GM19455 (cell line): ENCODE results near the gene CAP1.
"Not testable (repeated sequence)": the region's sequence is repeated elsewhere in the genome, so short reads cannot be mapped to it uniquely, and the experiment has no call there.

Experiments used
- ATAC-seq: cut with Tn5 transposase; IDR thresholded peaks from one replicate; pipeline ENCODE4 v1.9.1; 2021; ENCODE audit not compliant: unreplicated experiment

The CAP1 gene, protein sequence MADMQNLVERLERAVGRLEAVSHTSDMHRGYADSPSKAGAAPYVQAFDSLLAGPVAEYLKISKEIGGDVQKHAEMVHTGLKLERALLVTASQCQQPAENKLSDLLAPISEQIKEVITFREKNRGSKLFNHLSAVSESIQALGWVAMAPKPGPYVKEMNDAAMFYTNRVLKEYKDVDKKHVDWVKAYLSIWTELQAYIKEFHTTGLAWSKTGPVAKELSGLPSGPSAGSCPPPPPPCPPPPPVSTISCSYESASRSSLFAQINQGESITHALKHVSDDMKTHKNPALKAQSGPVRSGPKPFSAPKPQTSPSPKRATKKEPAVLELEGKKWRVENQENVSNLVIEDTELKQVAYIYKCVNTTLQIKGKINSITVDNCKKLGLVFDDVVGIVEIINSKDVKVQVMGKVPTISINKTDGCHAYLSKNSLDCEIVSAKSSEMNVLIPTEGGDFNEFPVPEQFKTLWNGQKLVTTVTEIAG

DNA sequence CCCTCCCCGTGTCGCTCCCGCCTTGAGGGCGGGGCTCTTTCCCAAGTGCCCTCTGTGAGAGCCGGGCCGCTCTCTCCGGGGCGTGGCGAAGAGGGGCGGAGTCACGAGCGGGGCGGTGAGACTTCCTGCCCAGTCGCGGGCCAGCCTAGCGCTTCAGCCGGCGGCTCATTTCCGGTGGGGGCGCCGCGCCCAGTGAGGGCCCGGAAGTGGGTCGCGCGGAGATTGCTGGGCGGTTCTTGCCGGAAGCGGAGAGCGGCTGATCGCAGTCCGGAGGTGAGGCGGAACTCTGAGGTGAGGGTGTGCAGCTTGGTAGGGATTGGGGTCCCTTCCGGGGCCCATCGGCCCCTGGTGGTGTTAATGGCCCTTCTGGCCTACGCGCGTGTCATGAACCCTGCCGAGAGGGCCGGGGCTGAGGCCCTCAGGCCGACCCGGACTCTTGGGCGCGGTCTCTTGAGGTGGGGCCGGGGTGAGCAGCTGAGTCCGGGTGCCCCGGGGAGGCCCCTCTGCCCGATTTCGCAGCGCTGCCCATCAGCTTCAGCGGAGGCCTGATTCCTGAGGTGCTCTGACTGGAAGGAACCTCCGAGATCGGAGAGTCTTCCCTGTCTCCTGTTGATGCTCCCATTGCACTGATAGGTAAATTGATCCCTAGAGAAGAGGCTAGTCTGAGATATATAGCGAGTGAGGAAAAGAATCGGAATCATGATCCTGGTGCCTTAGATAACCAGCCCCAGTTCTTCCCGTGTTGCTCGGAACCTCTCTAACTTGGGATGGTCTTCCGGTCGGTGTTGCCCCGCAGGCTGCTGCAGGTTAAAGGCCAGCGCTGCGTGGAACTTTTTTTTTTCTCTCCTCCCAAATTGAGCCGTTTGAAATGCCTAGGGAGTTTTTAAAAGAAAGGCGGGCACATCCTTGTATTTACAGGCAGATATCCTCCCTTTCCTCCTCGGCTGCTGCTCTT, at the start of gene CAP1:
Gene CAP1, plus strand, starts transcription at position 219 of the 955 bp plus-strand sequence. CDS start 18,618 bp downstream, outside the sequence.
- peak; percentile 81 for ATAC-seq

DNA sequence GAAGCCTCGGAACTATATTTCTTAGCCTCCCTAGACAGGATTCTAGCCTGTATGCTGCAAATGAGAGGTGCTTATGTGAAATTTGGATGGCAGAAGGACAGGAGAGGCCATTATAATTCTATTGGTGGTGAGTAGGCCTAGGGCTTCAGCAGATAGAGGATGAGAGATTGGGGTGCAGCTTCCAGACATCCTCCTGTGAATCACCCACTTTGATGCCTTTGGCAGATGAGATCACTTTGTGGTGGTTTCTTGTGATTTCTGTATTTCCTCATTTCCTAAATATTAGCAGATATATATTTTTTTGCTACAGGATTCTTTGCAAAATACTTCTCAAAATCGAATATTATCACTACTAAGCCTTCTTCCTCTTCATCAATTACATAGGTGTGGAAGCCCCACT, 48.3 kb upstream of the CAP1 start:
- ATAC-seq: no peak

DNA sequence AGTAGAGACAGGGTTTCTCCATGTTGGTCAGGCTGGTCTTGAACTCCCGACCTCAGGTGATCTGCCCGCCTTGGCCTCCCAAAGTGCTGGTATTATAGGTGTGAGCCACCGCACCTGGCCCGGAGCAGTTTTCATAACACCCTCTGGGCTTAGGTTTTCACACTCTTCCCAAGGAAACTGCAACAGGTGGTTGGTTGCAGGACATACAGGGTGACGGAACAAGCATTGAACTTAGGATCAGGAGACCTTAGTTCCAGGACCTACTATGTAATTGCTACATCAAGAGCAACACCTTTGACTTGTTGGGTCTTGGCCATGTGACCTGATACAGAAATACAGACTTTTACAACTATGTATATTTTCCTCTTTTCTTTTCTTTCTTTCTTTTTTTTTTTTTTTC, 47.6 kb upstream of the CAP1 start:
- ATAC-seq: no peak

DNA sequence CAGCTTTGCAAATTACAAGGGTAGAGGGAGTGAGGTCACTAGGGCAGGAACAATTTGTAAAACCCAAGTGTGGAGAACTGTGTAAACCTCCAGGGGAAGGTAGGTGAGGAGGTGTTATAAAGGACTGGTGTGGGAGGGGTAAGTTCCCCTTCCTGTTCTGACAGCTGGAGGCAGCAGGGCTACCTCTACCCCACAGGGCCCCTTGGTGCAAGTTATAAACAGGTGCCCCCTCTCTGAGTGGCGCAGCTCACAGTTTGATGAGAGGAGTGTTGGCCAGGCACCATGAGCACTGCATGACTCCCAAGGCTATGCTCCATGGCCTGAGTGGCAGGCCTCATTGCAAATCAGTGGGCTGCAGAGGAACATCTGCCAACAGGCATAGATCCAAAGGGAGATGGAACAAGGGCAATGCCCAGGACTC, 44.5 kb upstream of the CAP1 start:
- peak; percentile 71 for ATAC-seq

DNA sequence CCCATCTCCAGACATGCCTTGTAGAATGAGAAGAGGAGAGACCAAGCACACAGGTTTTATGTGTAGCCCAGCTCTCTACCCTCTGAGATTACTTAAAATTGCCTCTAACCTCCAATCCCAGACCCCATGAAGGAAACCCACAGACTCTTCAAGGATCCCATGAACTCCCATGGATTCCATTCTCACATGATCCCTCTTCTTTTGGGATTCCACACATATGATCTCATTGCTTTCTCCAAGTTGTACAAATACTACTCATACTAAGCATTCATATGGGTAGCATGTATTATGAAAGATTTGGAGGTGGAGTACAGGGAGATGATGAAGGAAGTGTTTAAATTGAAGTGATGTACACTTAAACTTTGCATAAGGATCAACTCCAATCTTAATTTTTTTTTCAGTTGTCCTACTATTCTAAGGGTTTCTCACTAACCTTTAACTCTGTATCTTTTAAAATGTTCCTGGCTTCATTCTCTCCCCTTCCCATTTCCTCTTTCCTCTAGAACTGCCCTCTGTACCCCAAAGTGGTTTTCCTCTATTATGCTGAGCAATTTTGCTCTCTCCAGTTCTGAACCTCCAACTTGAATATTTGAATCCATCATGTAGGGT, 44.0 kb upstream of the CAP1 start:
- ATAC-seq: no peak

DNA sequence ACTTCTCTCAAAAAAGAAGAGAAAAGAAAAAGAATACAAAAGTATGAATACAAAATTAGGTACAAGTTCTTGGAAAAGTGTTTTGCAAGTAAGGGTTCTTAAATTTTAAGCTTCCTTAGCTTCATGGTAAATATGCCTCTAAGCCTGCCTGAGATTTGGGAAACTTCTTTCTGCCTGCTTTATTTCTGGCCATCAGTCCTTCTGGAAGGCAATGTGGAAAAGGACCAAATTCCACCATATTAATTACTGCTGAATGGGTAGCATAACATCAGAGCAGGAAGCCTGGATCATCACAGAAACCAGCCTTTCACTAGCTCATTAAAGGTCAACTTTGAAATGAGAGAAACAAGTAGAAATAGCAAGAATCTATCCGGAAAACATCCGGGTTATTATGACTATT, 39.1 kb upstream of the CAP1 start:
- no peak for ATAC-seq

DNA sequence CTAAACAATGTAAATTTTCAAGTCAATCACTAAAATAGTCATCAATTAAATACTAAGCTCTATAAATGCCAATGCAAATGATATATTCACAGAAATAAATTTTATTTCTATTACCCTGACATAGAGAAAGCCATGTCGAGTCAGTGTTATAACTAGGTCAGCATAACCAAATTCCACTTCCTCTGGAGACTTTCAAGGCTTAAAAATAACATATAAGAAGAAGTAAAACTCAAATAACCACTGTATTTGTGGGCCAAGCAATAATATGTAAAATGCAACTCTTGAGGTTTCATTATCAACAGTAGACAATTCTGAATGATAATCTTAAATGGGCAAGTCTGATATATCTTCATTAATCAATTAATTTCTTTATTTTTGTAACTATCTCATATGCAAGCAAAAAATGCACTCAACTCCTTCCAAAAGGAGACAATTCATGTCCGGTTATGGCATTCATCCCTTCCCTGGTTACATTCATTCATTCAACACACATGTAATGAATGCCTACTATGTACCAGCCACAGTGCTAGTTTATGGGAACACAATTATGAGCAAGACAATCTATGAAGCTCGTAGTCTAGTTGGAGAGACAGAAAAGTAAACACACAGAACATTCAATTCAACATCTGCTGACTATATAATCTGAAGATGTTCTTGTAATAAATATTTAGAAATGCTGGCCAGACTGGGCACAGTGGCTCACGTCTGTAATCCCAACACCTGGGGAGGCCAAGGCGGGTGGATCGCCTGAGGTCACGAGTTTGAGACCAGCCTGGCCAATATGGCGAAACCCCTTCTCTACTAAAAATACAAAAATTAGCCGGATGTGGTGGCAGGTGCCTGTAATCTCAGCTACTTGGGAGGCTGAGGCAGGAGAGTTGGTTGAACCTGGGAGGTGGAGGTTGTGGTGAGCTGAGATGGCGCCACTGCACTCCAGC, 37.1 kb upstream of the CAP1 start:
- peak; percentile 76 for ATAC-seq

DNA sequence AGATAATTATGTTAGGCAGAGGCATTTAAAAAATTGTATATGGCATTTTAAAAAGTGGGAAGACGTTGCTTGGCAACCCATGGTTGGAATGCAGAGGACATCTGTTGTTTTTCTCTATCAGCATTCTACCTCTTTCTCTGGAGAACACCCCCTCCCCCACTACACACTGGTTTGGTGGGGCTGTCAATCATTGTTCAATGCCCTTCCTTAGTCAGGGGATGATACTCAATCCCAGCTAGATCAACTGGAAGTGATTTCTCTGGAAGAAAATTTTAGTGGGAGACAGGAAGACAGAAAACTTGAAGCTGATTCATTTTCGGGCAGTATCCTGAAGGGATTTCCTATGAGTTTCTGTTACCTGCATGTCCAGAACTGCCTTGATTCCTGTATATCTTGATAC, 35.7 kb upstream of the CAP1 start:
- ATAC-seq: no peak

DNA sequence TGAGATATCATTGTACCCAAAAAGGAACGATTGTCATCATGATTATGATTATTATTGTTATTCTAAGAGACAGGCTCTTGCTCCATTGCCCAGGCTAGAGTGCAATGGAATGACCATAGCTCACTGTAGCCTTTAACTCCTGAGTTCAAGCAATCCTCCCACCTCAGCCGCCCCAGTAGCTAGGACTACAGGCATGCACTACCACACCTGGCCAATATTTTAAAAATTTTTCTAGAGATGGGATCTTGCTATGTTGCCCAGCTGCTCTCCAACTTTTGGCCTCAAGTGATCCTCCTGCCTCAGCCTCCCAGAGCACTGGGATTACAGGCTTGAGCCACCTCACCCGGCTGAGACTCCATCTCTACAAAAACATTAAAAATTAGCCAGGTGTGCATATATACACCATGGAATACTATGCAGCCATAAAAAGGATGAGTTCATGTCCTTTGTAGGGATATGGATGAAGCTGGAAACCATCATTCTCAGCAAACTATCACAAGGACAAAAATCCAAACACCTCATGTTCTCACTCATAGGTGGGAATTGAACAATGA, 33.0 kb upstream of the CAP1 start:
- ATAC-seq: not testable (repeated sequence)

DNA sequence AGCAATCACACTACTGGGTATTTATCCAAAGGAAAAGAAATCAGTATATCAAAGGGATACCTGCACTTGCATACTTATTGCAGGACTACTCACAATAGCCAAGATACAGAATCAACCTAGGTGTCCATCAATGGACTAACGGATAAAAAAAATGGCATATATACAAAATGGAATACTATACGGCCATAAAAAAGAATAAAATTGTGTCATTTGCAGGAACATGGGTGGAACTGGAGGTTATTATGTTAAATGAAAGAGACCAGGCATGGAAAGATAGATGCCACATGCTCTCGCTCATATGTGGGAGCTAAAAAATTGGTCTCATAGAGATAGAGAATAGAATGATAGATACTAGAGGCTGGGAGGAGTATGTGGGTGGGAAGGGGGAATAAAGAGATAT, 29.3 kb upstream of the CAP1 start:
- no peak for ATAC-seq

DNA sequence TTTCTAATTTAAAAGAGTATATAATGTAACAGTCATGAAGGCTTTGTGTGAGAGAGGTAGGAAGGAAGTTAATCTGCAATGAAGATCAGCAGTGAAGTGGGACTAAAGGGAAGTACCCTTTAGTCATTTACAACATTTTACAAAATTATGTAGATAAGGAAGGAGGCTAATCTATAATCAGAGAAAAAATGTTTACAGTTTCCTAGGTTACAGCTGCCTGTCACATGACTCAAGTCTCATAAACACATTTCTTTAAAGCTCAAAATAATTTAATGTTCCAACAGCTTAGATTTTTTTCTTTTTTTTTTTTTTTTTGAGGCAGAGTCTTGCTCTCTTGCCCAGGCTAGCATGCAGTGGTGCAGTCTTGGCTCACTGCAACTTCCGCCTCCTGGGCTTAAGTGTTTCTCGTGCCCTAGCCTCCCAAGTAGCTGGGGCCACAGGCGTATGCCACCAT, 26.2 kb upstream of the CAP1 start:
- ATAC-seq: no peak

DNA sequence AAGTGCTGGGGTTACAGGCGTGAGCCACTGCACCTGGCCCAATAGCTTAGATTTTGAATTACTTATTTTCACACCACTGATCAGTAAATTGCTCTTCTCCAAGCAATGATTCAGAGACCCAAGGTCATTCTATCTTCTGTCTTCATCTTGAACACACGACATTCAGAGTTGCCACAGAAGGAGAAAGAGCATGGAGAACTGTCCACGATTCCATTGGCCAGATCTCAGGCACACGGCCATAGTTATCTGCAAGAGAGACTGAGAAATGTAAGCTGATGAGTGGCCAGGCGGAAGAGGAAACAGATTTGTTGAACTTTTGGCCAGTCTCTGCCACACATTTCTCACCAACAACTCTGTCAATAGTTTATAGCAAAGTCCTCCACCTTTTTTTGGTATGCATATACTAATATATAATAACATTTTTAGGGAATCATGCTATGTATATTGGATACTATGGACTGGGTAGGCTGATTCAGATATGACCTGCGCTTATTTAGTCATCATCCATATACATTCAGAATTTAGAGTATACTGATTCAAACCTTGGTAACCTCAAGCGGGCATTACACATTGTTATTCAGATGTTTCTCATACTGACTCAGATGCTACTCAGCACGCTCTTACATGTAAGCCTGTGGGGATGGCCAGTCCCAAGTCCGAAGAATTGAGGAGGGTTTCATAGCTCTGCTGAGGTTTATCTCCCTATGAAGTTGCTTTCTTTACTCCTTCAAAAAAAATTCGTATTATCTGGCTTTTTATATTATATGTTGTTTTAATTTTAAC, 25.5 kb upstream of the CAP1 start:
- no peak for ATAC-seq

DNA sequence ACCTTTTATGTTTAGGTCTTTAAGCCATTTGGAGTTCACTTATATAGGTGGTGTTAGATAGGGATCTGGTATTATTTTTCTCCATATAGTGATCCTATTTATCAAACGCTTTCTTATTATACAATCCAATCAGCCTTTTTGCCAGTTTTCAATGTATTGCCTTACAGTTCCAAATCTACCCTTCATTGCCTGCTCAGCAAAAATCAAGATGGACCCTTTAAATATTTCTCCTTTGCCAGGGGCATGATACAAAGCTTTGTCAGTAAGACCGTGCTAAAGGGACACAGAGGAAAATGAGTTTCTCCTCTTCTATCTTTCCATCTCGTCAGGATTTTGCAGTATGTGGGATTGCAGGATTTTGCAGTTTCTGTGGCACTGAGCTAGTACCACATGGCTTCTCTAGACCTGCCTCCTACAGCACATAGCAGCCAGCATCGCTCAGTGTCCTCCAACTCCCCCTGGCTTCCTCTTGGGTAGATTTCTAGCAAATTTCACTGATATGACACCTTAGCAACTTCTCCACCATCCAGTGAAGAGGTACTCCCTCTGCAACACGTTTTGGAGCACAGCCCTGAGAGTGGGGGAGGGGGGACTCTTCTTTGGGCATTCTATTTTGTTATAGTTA, 22.5 kb upstream of the CAP1 start:
- ATAC-seq: no peak

DNA sequence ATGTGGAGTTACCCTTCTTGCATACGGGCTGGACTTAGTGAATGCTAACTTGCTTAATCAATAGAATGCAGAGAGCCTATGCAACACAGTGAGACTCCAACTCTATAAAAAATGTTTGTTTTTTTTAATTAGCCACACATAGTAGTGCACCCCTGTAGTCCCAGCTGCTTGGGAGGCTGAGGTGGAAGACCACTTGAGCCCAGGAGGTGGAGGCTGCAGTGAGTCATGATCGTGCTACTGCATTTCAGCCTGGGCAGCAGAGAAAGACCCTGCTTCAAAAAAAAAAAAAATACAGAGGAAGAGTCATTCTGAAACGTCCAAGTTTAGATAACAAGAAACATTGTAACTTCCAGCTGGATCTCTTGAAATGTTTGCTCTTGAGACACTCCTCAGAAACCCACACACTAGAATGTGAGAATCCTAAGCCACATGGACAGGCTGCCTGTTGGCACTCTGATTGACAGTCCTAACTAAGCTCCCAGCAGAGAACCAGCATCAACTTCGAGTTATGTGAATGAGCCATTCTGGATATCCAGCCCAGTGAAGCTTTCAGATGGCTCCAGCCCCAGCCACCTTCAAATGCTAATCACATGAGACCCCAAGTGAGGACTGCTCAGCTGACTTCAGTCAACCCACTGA, 20.0 kb upstream of the CAP1 start:
- no peak for ATAC-seq

DNA sequence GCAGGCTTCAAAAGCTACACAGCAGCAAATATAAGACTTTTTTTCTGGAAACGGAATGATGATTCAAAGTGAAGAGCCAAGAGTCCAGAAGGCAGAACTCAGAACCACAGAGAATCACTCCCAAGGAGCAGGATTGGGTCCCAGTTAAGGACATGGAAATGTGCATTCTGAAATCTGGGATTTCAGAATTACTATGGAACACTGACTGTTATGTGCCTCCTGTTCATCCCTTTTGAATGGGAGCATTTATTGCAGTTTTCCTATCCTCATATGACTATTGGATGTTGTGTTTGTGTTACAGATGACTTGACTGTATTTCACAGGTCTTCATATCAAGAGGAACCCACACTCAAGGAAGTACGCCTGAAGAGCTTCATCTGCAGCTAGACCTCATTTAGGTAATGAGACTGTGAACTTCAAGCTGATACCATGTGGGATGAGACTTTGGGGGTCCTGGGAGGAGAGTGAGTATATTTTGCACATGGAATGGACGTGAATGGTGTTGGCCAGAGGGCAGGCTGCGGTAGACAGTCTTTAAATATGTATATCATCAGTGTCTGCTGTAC, 17.1 kb upstream of the CAP1 start:
- ATAC-seq: no peak

DNA sequence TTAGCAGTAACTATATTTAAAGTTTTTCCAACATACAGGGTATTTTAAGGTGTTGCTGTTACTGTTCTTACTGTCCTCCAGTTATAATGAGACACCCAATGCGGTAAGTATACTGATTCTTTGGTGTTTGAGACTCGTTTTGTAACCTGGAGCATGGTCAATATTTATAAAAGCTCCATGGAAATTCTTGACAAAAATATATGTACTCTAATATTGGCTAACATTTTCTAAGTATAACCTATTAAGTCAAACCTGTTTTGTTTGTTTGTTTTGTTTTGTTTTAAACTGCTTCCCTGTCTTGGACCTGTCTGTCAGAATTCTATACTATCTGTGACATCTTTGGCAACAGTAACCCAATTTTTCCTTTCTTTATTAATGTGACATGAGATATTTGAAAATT, 15.9 kb upstream of the CAP1 start:
- ATAC-seq: no peak

DNA sequence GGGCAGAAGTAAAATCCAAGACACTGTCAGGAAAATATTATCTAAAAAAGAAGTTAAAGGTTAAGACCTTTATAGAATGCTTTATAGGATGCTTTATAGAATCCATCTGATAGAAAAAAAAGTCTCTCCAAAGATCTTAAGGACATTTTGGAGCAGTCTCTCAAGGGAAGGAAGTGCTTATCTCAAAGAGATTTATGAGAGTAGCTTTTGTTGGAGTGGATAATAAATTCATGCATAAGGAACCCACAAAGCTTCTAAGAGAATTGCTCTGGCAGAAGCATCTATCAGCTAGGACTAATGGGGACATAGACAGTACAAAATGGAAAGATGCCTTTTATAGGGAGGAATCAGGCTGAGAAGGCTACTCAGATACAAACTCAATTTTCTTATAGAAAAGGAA, 12.9 kb upstream of the CAP1 start:
- no peak for ATAC-seq

DNA sequence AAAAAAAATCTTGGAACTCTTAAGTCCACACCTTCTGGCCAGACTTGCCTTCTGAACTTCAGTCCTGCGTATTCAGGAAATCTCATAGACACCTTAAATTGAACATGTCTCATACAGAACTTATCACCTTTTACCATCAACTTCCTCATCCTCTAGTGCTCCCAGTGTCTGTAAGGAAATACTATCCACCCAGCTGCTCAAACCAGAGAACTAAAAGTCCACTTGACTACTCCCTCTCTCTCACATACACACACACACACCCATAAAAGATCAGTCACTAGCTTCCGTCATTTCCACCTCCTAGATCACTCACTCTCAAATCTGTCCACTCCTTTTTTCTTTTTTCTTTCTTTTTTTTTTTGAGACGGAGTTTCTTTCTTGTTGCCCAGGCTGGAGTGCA, 10.9 kb upstream of the CAP1 start:
- no peak for ATAC-seq
